HepG2 (cell line): Measurements from ENCODE around the gene KRTAP5-2. TPM values are rescaled to one million over a fixed set of nuclear protein-coding genes. Genes with fewer than 3 reads are reported as not detected.

Source experiments
- ATAC-seq: fragments of 200-7000 bp; cut with Tn5 transposase; 3 replicates; pipeline ENCODE4 v1.9.1; 2020; ENCODE audit warnings: mild to moderate bottlenecking, moderate library complexity
- BruUV-seq: library from RNA; stranded (reverse); fragments of 400-500 nt; replicated peaks from 2 replicates; lab custom pipeline; 2021; lab: Mats Ljungman, UMichigan
- CTCF ChIA-PET: fragments of 300-600 bp; formaldehyde crosslinking; extraction: SDS; loops from one replicate; lab custom pipeline; 2021; ENCODE audit warnings: low total read pairs, inconsistent platforms, low intra/inter-chr PET ratio; lab: Yijun Ruan, JAX
- POLR2A ChIA-PET: fragments of 350-600 bp; sonication (Branson Sonifier 250); formaldehyde crosslinking; loops from one replicate; lab custom pipeline; 2020; ENCODE audit warnings: antibody characterized with exemption, inconsistent platforms; lab: Yijun Ruan, JAX
- DNase-seq: peaks from one replicate; pipeline ENCODE4 v3.0.0-alpha.2; 2015; ENCODE audit warnings: low spot score
- FAIRE-seq: peaks from 3 replicates; lab custom pipeline; 2011; peaks lifted over from hg19 to GRCh38; lab: Jason Lieb, UNC
- H2AFZ ChIP-seq: one replicate; pipeline ENCODE4 v1.6.1; 2011; ENCODE audit warnings: low read length, inconsistent platforms
- H3K27ac ChIP-seq: fragments of 300-600 bp; 3 replicates; pipeline ENCODE4 v1.8.0; 2011; ENCODE audit warnings: mixed run types, mild to moderate bottlenecking, mixed read lengths, low read length, inconsistent platforms; ENCODE audit not compliant: insufficient read depth; ENCODE audit errors: extremely low read length
- H3K27me3 ChIP-seq, 2 experiments: fragments of 200-600 bp in 1 of 2; 2 replicates in 1 of 2; 3 replicates in 1 of 2; pipeline versions ENCODE4 v1.6.0 to v1.8.0; 2011; ENCODE audit warnings: low read length in 2 of 2, mild to moderate bottlenecking in 2 of 2, moderate library complexity in 2 of 2, inconsistent platforms in 1 of 2; ENCODE audit not compliant: insufficient read depth in 2 of 2, control insufficient read depth in 1 of 2
- H3K36me3 ChIP-seq, 2 experiments: fragments of 200-600 bp in 1 of 2; replicated peaks in 1 of 2; 2 replicates in 1 of 2; 3 replicates in 1 of 2; pipeline versions ENCODE4 v1.5.1 to v1.8.0; 2011; ENCODE audit warnings: low read length in 2 of 2, inconsistent platforms in 1 of 2; ENCODE audit not compliant: insufficient read depth in 2 of 2, control insufficient read depth in 1 of 2
- H3K4me1 ChIP-seq: 2 replicates; pipeline ENCODE4 v1.5.1; 2012; ENCODE audit warnings: low read length, inconsistent platforms; ENCODE audit not compliant: insufficient read depth
- H3K4me2 ChIP-seq: 2 replicates; pipeline ENCODE4 v1.6.0; 2011; ENCODE audit warnings: low read depth, low read length, inconsistent platforms
- H3K4me3 ChIP-seq, 3 experiments: fragments of 200-600 bp in 1 of 3; sonication (generic), shearing (Covaris generic) in 1 of 3; replicated peaks in 1 of 3; 2 replicates each; pipeline ENCODE4 v1.5.1; 2011 to 2016; ENCODE audit warnings: low read length in 3 of 3, inconsistent platforms in 2 of 3, low read depth in 2 of 3, mild to moderate bottlenecking in 2 of 3, control low read depth in 1 of 3, mixed read lengths in 1 of 3; ENCODE audit not compliant: insufficient read depth in 1 of 3
- H3K79me2 ChIP-seq: one replicate; pipeline ENCODE4 v1.6.1; 2011; ENCODE audit warnings: low read length, inconsistent platforms; ENCODE audit not compliant: insufficient read depth
- H3K9ac ChIP-seq: 2 replicates; pipeline ENCODE4 v1.6.0; 2011; ENCODE audit warnings: mild to moderate bottlenecking, low read depth, low read length, inconsistent platforms; ENCODE audit not compliant: insufficient read depth
- H3K9me3 ChIP-seq: 2 replicates; pipeline ENCODE4 v1.5.1; 2012; ENCODE audit warnings: mild to moderate bottlenecking, low read length
- H4K20me1 ChIP-seq: 2 replicates; pipeline ENCODE4 v1.6.0; 2011; ENCODE audit warnings: inconsistent platforms, mild to moderate bottlenecking, low read length, moderate library complexity; ENCODE audit not compliant: insufficient read depth
- DMAP1 ChIP-seq: IDR thresholded peaks from 2 replicates; pipeline ENCODE4 v1.6.1; 2016
- HNRNPL ChIP-seq: fragments of 200-400 bp; formaldehyde crosslinking; IDR thresholded peaks from 2 replicates; pipeline ENCODE4 v1.6.1; 2017; ENCODE audit warnings: mild to moderate bottlenecking, low read depth, low read length
- RBFOX2 ChIP-seq: fragments of 200-400 bp; formaldehyde crosslinking; IDR thresholded peaks from 2 replicates; pipeline ENCODE4 v1.6.1; 2017; ENCODE audit warnings: low read depth, mild to moderate bottlenecking, low read length
- ZKSCAN8 ChIP-seq: IDR thresholded peaks from 2 replicates; pipeline ENCODE4 v1.6.1; 2016; ENCODE audit warnings: borderline replicate concordance, missing genetic modification reagents, missing compliant biosample characterization
- ZNF883 ChIP-seq: sonication (generic); formaldehyde crosslinking; IDR thresholded peaks from 2 replicates; pipeline ENCODE4 v1.5.1; 2020; ENCODE audit warnings: mild to moderate bottlenecking, missing genetic modification reagents; ENCODE audit errors: not compliant biosample characterization
- WGBS: methylation state at CpG from one replicate; pipeline ENCODE4 v1.1.6; 2017; ENCODE audit warnings: low lambda C conversion rate; 5-methylcytosine and 5-hydroxymethylcytosine counted together
- in situ Hi-C: cut with HindIII; loops from 2 replicates; pipeline ENCODE4 v1.10.0; 2017; ENCODE audit warnings: low pct_unique_long_range_greater_than_20kb; ENCODE audit not compliant: extremely low pct_ligation_motif_present
- intact Hi-C: fragments of 100-400 bp; cut with micrococcal nuclease; formaldehyde crosslinking; loops from one replicate; pipeline ENCODE4 v1.10.0; 2022; ENCODE audit not compliant: unreplicated experiment
- polyA plus RNA-seq, 8 experiments: library from polyadenylated mRNA; depleted of rRNA in 3 of 8; stranded (reverse) in 7 of 8; unstranded in 1 of 8; fragments of >200 nt; fragmentation: Illumina TruSeq in 4 of 8; extraction: Trizol in 4 of 8; gene quantifications; 2 replicates each; pipeline versions ENCODE4 v1.2.1 to v1.2.3, GENCODE V29; 2011 to 2016; ENCODE audit warnings: low read depth in 4 of 8, missing spikeins in 1 of 8, mixed read lengths in 1 of 8; ENCODE audit not compliant: insufficient read depth in 1 of 8
- total RNA-seq, 5 experiments: library from RNA; depleted of rRNA; stranded (reverse); fragments of >200 nt; fragmentation: Illumina TruSeq; extraction: Trizol; gene quantifications; 2 replicates each; pipeline ENCODE4 v1.2.3, GENCODE V29; 2016; ENCODE audit warnings: low read depth in 1 of 5
- TF ChIP-seq, protein P1 (sequence below): sonication (generic); formaldehyde crosslinking; IDR thresholded peaks from 2 replicates; pipeline ENCODE4 v1.5.1; 2020; ENCODE audit warnings: mild to moderate bottlenecking, missing genetic modification reagents, moderate library complexity
- TF ChIP-seq, protein P2 (sequence below): sonication (generic); formaldehyde crosslinking; conservative IDR thresholded peaks from 2 replicates; pipeline ENCODE4 v1.8.0; 2022; ENCODE audit warnings: low read depth, missing genetic modification reagents

KRTAP5-2 gene
- total and polyA plus RNA-seq, 2 of the 13 experiments (the other 11 are each of a cell fraction or from before 2014, with no cell fraction given) = not detected

DNA sequence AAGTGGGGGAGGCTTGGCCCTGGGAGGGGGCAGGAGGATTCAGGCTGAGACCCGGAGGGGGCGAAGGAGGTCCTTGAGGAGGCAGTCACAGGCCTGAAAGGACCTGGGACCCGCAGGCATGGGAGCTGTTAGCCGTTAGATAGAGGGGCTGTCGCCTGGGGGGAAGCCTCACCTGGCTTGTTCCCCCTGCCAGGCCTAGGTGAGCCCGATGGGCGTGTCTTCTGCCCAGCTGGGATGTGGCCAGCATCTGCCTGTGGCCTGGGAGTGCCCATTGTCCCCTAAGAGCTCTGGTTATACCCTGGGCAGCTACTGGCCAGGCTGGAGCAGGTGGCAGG, 24.2 kb downstream of the KRTAP5-2 start (continued):
- TF ChIP-seq, protein P1, sequence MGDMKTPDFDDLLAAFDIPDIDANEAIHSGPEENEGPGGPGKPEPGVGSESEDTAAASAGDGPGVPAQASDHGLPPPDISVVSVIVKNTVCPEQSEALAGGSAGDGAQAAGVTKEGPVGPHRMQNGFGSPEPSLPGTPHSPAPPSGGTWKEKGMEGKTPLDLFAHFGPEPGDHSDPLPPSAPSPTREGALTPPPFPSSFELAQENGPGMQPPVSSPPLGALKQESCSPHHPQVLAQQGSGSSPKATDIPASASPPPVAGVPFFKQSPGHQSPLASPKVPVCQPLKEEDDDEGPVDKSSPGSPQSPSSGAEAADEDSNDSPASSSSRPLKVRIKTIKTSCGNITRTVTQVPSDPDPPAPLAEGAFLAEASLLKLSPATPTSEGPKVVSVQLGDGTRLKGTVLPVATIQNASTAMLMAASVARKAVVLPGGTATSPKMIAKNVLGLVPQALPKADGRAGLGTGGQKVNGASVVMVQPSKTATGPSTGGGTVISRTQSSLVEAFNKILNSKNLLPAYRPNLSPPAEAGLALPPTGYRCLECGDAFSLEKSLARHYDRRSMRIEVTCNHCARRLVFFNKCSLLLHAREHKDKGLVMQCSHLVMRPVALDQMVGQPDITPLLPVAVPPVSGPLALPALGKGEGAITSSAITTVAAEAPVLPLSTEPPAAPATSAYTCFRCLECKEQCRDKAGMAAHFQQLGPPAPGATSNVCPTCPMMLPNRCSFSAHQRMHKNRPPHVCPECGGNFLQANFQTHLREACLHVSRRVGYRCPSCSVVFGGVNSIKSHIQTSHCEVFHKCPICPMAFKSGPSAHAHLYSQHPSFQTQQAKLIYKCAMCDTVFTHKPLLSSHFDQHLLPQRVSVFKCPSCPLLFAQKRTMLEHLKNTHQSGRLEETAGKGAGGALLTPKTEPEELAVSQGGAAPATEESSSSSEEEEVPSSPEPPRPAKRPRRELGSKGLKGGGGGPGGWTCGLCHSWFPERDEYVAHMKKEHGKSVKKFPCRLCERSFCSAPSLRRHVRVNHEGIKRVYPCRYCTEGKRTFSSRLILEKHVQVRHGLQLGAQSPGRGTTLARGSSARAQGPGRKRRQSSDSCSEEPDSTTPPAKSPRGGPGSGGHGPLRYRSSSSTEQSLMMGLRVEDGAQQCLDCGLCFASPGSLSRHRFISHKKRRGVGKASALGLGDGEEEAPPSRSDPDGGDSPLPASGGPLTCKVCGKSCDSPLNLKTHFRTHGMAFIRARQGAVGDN (CRISPR knock-in tag) = 0 out of 2 replicates have a peak, but pooled peaks have one; percentile 54
- TF ChIP-seq, protein P2, sequence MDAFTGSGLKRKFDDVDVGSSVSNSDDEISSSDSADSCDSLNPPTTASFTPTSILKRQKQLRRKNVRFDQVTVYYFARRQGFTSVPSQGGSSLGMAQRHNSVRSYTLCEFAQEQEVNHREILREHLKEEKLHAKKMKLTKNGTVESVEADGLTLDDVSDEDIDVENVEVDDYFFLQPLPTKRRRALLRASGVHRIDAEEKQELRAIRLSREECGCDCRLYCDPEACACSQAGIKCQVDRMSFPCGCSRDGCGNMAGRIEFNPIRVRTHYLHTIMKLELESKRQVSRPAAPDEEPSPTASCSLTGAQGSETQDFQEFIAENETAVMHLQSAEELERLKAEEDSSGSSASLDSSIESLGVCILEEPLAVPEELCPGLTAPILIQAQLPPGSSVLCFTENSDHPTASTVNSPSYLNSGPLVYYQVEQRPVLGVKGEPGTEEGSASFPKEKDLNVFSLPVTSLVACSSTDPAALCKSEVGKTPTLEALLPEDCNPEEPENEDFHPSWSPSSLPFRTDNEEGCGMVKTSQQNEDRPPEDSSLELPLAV = no peak
- TF ChIP-seq DMAP1 = no peak
- TF ChIP-seq, all 625 proteins: peak for 13

DNA sequence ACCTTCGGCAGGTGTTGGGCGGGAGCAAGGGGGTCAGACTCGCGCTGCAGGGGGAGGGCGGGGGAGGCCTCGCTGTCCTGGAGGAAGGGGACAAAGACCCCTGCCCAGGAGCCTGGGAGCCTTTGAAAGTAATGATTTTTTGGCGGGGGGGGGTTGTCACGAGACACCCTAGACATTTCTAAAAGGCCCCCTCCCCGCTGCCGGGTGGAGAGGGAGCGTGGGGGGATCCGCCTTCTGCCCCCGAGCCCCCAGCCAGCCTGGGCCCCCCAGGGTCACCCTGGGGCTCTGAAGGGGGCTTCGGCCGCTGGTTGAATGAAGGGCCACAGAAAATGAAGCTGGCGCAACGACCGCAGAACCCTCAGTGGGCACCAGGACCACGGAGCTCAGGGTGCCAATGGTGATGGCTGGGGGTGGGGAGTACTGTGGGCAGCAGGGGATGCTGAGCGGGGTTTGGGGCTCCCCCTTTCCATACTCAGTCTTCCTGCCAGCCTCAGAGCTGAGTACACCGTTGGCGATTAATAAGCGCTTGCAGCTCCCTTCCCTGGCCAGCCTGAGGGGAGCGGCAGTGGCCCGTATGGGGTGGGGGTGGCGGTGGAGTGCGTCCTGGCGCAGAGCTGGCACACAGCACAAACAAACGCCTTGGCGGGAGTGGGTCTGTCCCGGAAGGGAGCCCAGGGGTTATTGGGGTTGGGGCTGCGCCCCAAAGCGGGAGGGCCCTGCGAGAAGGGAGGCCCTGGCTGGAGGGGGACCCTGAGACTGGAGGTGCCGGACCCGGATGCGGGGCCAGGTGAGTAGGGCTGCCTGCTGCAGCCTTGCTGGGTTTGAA, 24.8 kb downstream of the KRTAP5-2 start:
- CTCF ChIA-PET = interaction anchor here (0.9 to 2.3 kb wide), 2 partner anchors 27 to 32 kb away, joined by 3 to 17 read pairs; no protein-coding TSS in a partner anchor

More for the DNA sequence above, 24.8 kb downstream of the KRTAP5-2 start:
- BruUV-seq = TSS peak; percentile 67
- peaks cover 1 to 17% of the 10 kb centered on the region in 2 experiments; a peak in 3 of 5 replicates for H3K27me3 ChIP-seq
- peak overlapping the region; percentile 93 for H3K4me2 ChIP-seq
- in situ Hi-C loops (no loop called here), intact Hi-C loops (no loop called here)
- 0 out of 2 replicates have a peak, but pooled peaks have one; percentile 8 for TF ChIP-seq RBFOX2
- TF ChIP-seq HNRNPL = peak; percentile 75; the same call in 1 of the 2 replicates
- TF ChIP-seq ZKSCAN8 (CRISPR knock-in tag) = peak; percentile 90
- no peak for TF ChIP-seq ZNF883 (CRISPR knock-in tag)
- H4K20me1 ChIP-seq = peaks cover 24% of the 10 kb centered on the region; the same call in 1 of the 2 replicates
- no peak overlapping the region for H2AFZ ChIP-seq
- DNase-seq = no peak
- no peaks in the 10 kb centered on the region for H3K79me2 ChIP-seq
- H3K4me3 ChIP-seq = peak overlapping the region; percentile 65 to 76 (median 72)
- peaks cover 37% of the 10 kb centered on the region for H3K4me1 ChIP-seq
- 3% methylated on average over 7 of the region's 37 CpGs for WGBS
- ATAC-seq = peak; percentile 8
- H3K36me3 ChIP-seq = no peaks in the 10 kb centered on the region
- H3K9ac ChIP-seq = peak overlapping the region; percentile 84; the same call in 1 of the 2 replicates
- peaks cover 5% of the 10 kb centered on the region for H3K9me3 ChIP-seq
- POLR2A ChIA-PET = interaction anchor here (0.7 to 1.6 kb wide), 3 partner anchors 16 to 310 kb away, joined by 3 to 5 read pairs (median 3); no protein-coding TSS in a partner anchor
- FAIRE-seq = no peak
- H3K27ac ChIP-seq = no peak overlapping the region
